ENCODE results near the gene ZBTB6.

DNA sequence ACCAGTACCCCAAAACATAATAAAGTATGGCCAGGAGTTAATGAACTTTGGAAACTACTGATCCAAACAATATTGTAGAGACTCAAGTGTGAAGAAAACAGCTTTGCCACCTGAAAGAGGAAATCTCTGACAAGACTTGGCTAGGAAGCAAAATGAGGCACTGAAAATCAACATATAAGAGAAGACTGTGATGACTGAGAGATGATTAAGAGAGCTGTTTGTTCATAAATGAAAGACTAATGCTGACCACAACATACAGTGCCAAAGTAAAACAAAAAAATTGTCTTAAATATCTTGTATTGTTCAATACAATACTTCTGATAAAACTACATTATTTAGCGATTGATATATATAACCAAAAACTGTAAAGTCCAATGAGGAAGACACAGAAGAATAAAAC lies 15.2 kb downstream of the ZBTB6 start:
- no peak for TF ChIP-seq EP300 (IDR thresholded peaks at IDR 0.05; ENCODE audit: low read depth)
- no peak for TF ChIP-seq POLR2A (IDR thresholded peaks at IDR 0.05)
- no peak for TF ChIP-seq POLR2AphosphoS5 (IDR thresholded peaks at IDR 0.05)
- TF ChIP-seq, protein P1, sequence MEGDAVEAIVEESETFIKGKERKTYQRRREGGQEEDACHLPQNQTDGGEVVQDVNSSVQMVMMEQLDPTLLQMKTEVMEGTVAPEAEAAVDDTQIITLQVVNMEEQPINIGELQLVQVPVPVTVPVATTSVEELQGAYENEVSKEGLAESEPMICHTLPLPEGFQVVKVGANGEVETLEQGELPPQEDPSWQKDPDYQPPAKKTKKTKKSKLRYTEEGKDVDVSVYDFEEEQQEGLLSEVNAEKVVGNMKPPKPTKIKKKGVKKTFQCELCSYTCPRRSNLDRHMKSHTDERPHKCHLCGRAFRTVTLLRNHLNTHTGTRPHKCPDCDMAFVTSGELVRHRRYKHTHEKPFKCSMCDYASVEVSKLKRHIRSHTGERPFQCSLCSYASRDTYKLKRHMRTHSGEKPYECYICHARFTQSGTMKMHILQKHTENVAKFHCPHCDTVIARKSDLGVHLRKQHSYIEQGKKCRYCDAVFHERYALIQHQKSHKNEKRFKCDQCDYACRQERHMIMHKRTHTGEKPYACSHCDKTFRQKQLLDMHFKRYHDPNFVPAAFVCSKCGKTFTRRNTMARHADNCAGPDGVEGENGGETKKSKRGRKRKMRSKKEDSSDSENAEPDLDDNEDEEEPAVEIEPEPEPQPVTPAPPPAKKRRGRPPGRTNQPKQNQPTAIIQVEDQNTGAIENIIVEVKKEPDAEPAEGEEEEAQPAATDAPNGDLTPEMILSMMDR (IDR thresholded peaks at IDR 0.05), result no peak
